Measurements from ENCODE around the gene EXO5. TPM values are rescaled to one million over a fixed set of nuclear protein-coding genes. Genes with fewer than 3 reads are reported as not detected.
"Not testable (repeated sequence)": the region's sequence is repeated elsewhere in the genome, so short reads cannot be mapped to it uniquely, and the experiment has no call there.

The EXO5 gene, protein sequence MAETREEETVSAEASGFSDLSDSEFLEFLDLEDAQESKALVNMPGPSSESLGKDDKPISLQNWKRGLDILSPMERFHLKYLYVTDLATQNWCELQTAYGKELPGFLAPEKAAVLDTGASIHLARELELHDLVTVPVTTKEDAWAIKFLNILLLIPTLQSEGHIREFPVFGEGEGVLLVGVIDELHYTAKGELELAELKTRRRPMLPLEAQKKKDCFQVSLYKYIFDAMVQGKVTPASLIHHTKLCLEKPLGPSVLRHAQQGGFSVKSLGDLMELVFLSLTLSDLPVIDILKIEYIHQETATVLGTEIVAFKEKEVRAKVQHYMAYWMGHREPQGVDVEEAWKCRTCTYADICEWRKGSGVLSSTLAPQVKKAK
- 9.8 and 12.3 TPM in 2 replicates for total RNA-seq

DNA sequence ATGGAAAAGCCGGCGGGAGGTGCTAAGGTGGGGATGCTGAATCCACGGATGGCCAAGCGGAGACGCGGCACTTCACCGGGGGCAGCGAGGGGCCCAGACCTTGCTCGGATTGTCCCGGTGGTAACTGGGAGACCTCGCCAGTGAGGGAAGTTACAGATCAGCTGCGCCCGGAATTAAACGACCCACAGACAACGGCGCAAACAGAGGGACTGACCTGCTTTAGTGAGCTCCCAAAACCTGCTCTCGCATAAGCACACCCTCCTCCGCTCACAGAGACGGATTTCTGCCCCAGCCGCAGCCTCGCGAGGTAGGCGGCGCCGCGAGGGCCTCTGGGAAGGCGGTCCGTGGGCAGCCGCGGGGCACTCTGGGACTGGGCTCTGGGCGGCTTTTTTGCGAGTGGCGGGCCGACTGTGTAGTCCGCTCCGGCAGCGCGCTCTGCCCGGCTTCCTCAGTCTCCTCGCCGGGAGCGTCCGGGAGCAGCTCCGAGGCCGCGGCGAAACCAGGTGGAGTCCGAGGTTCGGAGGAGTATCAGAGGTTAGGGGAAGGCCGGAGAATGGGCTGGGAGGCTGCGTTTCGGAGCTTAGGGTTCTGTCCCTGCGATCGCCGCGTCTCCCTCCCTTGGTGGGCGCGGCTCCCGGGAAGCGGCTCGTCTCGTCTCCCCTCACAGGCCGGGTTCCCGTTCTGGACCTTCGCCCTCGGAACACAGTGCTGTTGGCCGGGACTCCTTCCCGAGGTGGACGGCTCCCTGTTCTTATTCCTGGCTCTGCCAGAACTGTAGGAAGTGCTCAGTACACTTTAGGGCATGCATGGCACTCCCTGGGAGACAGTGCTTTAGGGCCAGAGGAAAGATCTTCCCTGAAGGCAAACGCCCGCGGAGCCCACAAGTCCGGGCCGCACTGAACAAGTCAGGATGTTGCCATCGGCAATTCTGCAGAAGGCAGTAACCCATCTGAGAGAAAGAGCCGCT lies at the start of gene EXO5:
EXO5 (plus strand) TSS at position 393 of the 967 bp plus-strand sequence. CDS start 5,778 bp downstream, outside the sequence.
- no peak for DNase-seq (ENCODE audit: extremely low read depth, low read depth, low spot score)

DNA sequence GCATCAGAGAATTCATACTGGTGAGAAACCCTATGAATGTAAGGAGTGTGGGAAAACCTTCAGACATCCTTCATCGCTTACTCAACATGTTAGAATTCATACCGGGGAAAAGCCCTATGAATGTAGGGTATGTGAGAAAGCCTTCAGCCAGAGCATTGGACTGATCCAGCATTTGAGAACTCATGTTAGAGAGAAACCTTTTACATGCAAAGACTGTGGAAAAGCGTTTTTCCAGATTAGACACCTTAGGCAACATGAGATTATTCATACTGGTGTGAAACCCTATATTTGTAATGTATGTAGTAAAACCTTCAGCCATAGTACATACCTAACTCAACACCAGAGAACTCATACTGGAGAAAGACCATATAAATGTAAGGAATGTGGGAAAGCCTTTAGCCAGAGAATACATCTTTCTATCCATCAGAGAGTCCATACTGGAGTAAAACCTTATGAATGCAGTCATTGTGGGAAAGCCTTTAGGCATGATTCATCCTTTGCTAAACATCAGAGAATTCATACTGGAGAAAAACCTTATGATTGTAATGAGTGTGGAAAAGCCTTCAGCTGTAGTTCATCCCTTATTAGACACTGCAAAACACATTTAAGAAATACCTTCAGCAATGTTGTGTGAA lies 45.5 kb upstream of the EXO5 start:
- DNase-seq (ENCODE audit: extremely low read depth, low read depth, low spot score) = no peak

DNA sequence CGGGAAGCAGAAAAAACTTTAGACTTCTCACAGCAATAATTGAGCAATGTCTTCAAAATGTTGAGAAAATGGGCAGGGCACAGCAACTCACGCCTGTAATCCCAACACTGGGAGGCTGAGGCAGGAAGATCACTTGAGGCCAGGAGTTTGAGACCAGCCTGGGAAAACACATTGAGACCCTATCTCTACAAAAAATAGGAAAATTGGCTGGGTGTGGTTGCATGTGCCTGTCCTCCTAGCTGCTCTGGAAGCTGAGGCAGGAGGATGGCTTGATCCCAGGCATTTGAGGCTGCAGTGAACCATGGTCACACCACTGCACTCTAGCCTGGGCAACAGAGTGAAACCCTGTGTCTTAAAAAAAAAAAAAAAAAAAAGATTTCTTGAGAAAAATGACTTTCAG lies 39.2 kb upstream of the EXO5 start:
- no peak for DNase-seq (ENCODE audit: extremely low read depth, low read depth, low spot score)

DNA sequence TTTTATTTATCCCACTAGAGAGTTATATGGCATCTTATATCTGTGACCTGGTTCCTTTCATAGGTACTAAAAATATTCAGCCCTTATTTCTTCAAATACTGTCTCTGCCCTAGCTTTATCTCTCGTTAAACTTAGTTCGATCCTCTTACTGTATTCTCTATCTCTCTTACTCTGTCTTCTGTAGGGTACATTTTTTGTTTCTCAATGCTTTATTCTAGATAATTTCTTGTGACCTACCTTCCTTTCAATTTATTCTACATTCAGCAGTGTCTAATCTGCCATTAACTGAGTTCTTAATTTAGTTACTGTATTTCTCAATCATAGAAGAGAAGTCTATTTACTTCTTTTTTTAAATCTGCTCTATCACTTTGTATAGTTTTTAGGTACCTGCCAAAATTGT lies 33.3 kb upstream of the EXO5 start:
- no peak for DNase-seq (ENCODE audit: extremely low read depth, low read depth, low spot score)

DNA sequence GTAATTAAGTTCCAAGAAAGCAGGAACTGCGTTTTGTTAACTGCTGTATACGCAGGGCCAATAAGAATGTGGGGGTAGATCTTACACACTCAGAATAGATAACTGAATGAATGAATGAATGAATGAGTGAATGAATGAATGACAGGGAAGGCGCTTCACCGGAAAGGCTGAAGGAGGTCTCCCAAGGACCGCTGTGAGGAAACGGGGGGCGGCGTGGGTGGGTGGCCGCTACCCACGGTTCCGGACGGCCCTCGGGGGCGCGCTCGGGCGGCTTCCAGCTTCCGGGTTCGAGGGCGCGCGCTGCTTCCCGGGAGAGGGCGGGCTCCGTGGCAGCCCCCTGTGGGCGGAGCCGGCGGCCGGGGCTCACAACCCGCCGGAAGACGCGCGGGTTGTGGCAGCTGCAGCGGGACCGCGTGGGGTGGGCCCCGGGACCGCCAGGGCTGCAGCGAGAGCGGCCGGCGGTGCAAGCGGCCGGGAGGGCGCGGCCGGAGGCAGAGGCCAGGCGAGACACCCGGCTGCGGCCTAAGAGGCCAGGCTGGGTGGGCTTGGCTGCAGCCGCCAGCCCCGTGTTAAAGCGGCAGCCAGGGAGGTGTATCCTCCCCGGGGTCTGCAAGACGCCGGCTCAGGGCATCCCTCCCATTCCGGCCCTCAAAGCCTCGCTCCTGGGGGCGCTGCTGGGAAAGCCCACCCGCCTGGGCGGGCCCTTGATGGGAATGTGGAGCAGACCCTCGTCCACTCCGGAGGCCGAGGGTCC lies 31.5 kb upstream of the EXO5 start, which contains the start of gene ZFP69:
ZFP69 (plus strand) TSS at position 367 of the 754 bp plus-strand sequence. CDS start 2,072 bp downstream, outside the sequence.
- no peak for DNase-seq (ENCODE audit: extremely low read depth, low read depth, low spot score)

DNA sequence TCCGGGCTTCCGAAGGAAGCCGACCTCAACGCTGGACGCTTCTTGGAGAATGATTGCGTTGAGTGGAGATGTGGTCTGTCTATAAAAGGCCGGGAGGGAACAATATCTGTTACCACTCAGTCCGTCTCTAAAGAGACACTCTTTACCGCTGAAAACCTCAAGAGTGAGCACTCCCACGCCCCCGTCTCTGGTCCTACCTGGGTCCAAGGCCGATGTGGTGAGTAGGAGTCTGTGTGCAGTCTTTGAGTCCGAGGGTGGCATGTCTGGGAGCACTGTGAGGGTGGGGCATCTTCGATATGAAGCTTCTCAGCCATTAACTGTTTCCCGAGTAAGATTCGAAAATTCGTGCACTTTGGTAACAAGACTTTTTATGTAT lies 30.9 kb upstream of the EXO5 start:
- no peak for DNase-seq (ENCODE audit: extremely low read depth, low read depth, low spot score)

DNA sequence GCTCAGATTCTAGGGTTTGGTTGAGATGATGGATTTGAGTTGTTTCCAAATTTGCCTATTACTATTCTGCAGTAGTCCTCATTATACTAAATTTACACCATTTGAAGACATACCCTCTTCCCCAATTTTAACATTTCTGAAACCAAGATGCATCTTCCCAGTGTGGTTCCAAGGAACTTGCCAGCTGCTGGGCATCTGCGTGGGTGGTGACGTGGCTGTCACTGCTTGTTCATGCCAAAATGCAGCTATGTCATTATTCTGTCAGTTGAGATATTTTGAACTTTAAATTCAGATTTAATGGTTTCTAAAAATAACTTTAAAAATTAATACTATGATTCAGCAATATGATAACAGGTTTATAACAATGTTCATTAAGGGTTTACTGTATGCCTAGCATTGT lies 30.3 kb upstream of the EXO5 start:
- no peak for DNase-seq (ENCODE audit: extremely low read depth, low read depth, low spot score)

DNA sequence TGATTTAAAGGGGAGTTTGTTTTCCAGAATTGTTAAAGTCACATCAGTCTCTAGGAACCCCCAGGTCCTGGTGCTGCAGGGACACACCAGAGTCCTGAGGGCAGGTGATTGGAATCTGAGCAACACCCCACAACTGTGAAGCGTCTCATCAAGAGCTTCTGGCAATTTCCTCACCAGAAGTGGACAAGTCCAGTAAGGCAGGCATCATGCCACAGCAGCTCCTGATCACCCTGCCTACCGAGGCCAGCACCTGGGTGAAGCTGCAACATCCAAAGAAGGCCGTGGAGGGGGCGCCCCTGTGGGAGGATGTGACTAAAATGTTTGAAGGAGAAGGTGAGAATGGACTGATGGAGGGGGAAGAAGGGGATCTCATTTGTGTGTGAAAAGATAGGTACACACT lies 29.4 kb upstream of the EXO5 start:
- DNase-seq (ENCODE audit: extremely low read depth, low read depth, low spot score) = no peak

DNA sequence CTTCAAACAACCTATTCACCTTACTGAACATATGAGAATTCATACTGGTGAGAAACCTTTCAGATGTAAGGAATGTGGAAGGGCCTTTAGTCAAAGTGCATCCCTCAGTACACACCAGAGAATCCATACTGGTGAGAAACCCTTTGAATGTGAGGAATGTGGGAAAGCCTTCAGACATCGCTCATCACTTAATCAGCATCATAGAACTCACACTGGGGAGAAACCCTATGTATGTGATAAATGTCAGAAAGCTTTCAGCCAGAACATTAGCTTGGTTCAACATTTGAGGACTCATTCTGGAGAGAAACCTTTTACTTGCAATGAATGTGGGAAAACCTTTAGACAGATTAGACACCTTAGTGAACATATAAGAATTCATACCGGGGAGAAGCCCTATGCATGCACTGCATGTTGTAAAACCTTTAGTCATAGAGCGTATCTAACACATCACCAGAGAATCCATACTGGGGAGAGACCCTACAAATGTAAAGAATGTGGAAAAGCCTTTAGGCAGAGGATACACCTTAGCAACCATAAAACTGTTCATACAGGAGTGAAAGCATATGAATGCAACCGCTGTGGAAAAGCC lies 13.2 kb upstream of the EXO5 start:
- DNase-seq (ENCODE audit: extremely low read depth, low read depth, low spot score) = no peak

DNA sequence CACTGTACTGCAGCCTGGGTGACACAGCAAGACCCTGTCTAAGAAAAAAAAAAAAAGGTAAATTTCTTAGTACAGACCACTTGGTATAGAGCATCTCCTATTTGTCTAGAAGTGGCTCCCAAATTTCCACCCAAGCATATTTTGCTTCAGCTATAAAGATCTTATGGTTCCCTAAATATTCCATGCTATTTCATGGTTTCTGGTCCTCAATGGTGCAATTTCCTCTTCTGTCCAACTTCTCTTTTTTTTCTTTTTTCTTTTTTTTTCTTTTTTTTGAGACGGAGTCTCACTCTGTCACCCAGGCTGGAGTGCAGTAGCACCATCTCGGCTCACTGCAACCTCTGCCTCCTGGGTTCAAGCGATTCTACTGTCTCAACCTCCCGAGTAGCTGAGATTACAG lies 5.9 kb upstream of the EXO5 start:
- DNase-seq (ENCODE audit: extremely low read depth, low read depth, low spot score) = not testable (repeated sequence)

DNA sequence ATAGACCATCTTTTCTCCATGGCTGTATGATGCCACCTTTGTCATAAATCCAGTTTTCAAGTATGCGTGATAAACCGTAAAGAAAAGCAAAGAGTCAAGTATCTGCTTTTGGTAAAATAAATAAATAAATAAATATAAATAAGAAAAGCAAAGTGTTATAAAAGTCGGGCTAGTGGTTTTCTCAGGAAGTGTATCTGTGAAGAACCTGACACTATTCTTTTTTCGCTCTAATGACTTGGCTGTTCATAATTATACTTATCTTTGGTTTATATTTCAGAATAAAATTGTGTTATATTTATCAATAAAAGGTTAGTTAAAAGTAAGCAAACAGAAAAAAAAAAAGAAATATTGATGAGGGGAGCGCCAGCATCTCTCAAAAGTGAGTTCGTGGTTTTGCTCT lies 594 bp upstream of the EXO5 start:
- no peak for DNase-seq (ENCODE audit: extremely low read depth, low read depth, low spot score)

DNA sequence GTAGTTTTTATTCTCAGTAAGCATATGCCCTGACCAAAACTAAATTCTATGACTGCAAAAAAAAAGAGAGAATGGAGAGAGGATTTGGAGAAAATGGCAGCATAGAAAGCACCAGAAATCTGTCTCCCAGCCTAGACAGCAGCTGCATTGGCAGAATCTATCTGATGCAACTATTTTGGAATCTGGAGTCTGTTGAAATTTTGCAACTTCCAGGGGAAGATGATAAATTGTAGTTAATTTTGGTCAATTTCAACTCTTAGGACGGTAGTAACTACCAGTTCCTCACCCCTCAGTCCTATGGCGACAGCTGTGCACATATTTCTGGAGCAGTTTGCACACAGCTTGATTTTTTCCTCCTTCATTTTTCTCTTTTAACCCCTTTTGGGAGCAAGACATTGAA lies 10.9 kb downstream of the EXO5 start:
- no peak for DNase-seq (ENCODE audit: extremely low read depth, low read depth, low spot score)

DNA sequence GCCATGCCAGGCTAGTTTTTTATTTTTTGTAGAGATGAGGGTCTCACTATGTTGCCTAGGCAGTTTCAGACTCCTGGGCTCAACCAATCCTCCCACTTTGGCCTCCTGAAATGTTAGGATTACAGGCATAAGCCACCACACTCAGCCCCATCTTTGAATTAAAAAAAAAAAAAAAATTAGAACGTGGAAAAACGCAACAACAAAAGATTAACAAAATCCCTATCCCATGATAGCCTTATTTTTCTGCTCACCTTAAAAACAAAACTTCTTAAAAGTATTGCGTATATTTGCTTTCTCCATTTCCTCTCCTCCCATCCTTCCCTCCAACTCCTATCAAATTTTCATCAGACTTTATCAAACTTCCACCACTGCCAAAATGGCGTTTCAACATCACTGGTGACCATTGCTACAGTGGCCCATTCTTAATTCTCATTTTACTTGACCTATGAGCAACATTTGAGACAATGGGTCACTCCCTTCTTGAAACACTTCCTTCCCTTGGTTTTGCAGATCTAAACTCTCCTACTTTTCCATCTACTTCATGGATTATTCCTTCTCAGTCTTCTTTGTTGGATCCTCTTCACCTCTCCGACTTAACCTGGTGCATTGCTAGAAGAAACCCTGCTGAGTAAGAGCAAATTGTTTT lies 22.3 kb downstream of the EXO5 start:
- DNase-seq (ENCODE audit: extremely low read depth, low read depth, low spot score) = no peak

DNA sequence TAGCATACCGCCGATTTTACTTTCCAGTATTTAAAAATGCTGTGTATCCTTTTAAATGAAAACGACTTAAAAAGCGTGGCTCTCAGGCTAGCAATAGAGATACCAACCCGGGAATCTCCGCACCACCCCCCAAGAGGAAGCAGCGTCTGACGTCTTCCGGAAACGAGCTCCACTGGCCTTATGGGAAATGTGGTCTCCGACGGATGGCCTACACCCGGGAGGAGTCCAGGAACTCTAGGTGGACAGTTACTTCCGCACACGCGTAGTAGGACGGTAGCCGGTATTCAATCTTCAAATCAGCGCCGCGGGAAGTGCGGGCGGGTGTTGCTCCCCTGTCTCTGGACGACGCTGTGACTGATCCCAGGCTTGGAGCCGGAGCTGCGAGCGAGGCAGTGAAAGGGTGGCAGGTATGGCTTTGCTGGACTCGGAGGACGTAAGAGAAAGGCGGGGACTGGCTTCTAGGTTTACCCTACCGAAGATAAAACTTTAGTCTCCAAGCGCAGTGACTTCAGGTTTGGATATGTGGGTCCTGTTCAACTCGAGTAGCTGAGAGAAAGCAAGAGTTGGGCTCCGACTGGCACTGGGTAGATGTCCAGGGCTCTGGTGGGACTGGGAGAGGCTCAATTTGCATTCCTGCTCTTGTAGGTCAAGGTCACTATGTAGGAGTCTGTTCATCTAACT lies 23.0 kb downstream of the EXO5 start, which contains the start of gene ZNF684:
ZNF684 (plus strand) TSS at position 257 of the 681 bp plus-strand sequence. CDS start 1,530 bp downstream, outside the sequence.
- no peak for DNase-seq (ENCODE audit: extremely low read depth, low read depth, low spot score)

DNA sequence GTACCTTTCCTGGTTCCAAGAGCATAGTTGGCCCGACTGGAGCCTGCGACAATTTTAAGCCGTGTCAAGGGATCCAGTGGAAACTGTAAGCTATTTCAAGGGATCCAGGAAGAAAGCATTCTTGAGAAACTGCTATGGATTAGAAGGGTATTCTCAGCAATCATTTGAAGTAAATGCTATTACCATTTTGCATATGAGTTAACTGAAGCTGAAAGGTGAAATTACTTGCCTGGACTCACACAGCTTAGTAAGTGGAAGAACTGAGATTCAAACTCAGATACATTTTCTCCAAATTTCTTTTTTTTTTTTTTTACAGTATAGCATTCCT lies 23.5 kb downstream of the EXO5 start:
- DNase-seq (ENCODE audit: extremely low read depth, low read depth, low spot score) = no peak

DNA sequence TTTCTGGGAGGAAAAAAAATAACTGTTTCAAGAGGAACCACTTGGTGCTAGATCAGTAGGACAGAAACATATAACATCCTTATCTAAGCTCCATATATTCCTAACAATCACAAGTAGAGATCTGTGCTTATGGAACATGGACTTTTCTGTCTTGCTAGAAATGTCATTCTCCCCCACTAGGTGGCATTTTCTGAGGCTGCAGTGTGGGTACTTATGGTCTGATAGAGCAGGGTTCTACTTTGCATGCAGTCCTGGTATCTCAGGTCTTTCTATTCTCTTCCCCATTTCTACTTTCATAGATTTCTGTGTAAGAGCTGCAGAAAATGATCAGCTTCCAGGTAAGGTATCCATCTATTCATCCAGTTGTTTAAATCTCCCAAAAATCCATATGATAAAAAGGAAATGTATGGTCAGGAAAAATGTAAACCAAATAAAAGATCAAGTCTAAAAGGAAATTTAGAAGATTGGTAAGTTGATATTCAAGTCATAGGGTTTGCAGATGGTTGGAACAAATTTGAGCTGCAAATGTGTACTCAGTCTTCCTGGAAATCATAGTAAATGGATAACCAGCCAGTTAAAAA lies 24.4 kb downstream of the EXO5 start:
- DNase-seq (ENCODE audit: extremely low read depth, low read depth, low spot score) = no peak

DNA sequence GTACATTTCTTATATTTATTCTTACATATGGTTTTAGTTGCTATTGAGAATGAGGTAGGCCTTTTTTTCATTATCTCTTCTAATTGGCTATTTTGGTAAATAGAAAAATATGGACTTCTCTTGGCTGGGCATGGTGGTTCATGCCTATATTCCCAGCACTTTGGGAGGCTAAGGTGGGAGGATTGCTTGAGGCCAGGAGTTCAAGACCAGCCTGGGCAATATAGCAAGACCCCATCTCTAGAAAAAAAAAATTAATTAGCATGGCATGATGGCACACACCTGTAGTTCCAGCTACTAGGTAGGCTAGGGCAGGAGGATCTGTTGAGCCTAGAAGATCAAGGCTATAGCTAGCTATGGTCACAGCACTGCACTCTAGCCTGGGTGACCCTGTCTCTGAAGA lies 26.0 kb downstream of the EXO5 start:
- no peak for DNase-seq (ENCODE audit: extremely low read depth, low read depth, low spot score)

DNA sequence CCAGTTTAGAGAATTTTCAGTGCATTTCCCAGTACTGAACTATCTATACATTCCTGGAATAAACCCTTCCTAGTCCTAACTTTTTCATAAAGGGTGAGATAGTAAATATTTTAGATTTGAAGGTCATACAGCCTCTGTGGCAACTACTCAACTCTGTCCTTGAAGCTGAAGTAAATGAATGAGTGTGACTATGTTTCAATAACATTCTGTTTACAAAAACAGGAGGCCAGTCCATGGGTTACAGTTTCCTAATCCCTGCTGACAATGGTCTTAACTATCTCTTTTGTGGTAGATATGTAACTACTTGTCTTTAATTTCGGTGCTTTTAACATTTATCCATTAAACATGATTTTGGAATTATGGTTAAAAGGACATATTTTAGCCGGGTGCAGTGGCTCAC lies 27.2 kb downstream of the EXO5 start:
- DNase-seq (ENCODE audit: extremely low read depth, low read depth, low spot score) = no peak

DNA sequence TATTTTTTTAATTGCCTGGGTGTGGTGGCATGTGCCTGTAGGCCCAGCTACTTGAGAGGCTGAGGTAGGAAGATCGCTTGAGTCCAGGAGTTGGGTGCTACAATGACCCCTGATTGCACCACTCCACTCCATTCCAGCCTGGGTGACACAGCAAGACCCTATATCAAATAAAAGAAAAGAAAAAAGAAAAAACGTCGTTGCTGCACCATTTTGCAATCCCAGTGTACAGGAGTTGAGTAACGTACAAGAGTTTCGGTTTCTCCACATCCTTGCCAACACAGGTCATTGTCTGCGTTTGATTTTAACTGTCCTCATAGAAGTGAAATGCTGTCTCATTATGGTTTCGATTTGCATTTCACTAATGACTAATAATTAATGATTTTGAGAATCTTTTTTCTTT lies 30.8 kb downstream of the EXO5 start:
- no peak for DNase-seq (ENCODE audit: extremely low read depth, low read depth, low spot score)

Measured in glomerular endothelial cell (primary cell).